GM12878 (cell line): Measurements from ENCODE around the gene CD55. TPM values are rescaled to one million over a fixed set of nuclear protein-coding genes. Genes with fewer than 3 reads are reported as not detected.
A peak's percentile ranks its signal among the peaks of the same experiment; 100 is the strongest.

Experiments
- ATAC-seq: fragments of 200-7000 bp; cut with Tn5 transposase; 3 replicates; pipeline ENCODE4 v1.9.1; 2020; ENCODE audit warnings: mild to moderate bottlenecking, moderate library complexity
- BruUV-seq: library from RNA; stranded (reverse); fragments of 400-500 nt; replicated peaks from 2 replicates; lab custom pipeline; 2021; lab: Mats Ljungman, UMichigan
- CTCF ChIA-PET: fragments of 300-600 bp; sonication (Branson Sonifier 250); formaldehyde crosslinking; extraction: SDS; loops from one replicate; lab custom pipeline; 2021; ENCODE audit warnings: inconsistent platforms; lab: Yijun Ruan, JAX
- POLR2A ChIA-PET: fragments of 350-600 bp; formaldehyde crosslinking; extraction: SDS; loops from one replicate; lab custom pipeline; 2021; ENCODE audit warnings: inconsistent platforms; lab: Charles Lee
- RAD21 ChIA-PET: fragments of 300-600 bp; sonication (Branson Sonifier 250); formaldehyde crosslinking; loops from one replicate; lab custom pipeline; 2023; ENCODE audit warnings: antibody characterized with exemption; ENCODE audit not compliant: unreplicated experiment; lab: Charles Lee
- SMC1A ChIA-PET: fragments of 300-600 bp; sonication (Branson Sonifier 250); formaldehyde crosslinking; loops from one replicate; lab custom pipeline; 2023; ENCODE audit not compliant: unreplicated experiment, uncharacterized antibody; lab: Charles Lee
- DNase-seq: peaks from one replicate; pipeline ENCODE4 v3.0.0-alpha.2; 2011; ENCODE audit warnings: low read depth, low spot score
- FAIRE-seq: peaks from 3 replicates; lab custom pipeline; 2011; peaks lifted over from hg19 to GRCh38; lab: Jason Lieb, UNC
- H2AFZ ChIP-seq: 2 replicates; pipeline ENCODE4 v1.6.0; 2011; ENCODE audit warnings: low read depth, low read length, control low read depth; ENCODE audit not compliant: control insufficient read depth
- H3K27ac ChIP-seq: 2 replicates; pipeline ENCODE4 v1.5.1; 2011; ENCODE audit warnings: control low read depth; ENCODE audit not compliant: control insufficient read depth, insufficient read depth
- H3K27me3 ChIP-seq, 2 experiments: replicated peaks in 1 of 2; 2 replicates each; pipeline versions ENCODE4 v1.6.0 to v1.6.1; 2011; ENCODE audit warnings: low read length in 1 of 2; ENCODE audit not compliant: control insufficient read depth in 2 of 2, insufficient read depth in 2 of 2
- H3K36me3 ChIP-seq, 2 experiments: 2 replicates each; pipeline ENCODE4 v1.5.1; 2011; ENCODE audit warnings: low read length in 1 of 2; ENCODE audit not compliant: control insufficient read depth in 2 of 2, insufficient read depth in 2 of 2
- H3K4me1 ChIP-seq: 2 replicates; pipeline ENCODE4 v1.6.1; 2011; ENCODE audit warnings: mild to moderate bottlenecking, low read length, moderate library complexity, mixed read lengths; ENCODE audit not compliant: control insufficient read depth, insufficient read depth
- H3K4me2 ChIP-seq: 2 replicates; pipeline ENCODE4 v1.6.0; 2011; ENCODE audit warnings: control low read depth; ENCODE audit not compliant: control insufficient read depth, insufficient read depth
- H3K4me3 ChIP-seq: fragments of 200-600 bp; sonication (generic); 2 replicates; pipeline ENCODE4 v1.5.1; 2016
- H3K79me2 ChIP-seq: 2 replicates; pipeline ENCODE4 v1.6.0; 2011; ENCODE audit warnings: low read length; ENCODE audit not compliant: control insufficient read depth, insufficient read depth
- H3K9ac ChIP-seq: 2 replicates; pipeline ENCODE4 v1.8.0; 2011; ENCODE audit warnings: low read length, control low read depth, mixed read lengths; ENCODE audit not compliant: control insufficient read depth, insufficient read depth
- H3K9me3 ChIP-seq: replicated peaks from 3 replicates; pipeline ENCODE4 v1.5.1; 2011; ENCODE audit warnings: mild to moderate bottlenecking, low read length; ENCODE audit not compliant: control insufficient read depth, insufficient read depth
- H4K20me1 ChIP-seq: 2 replicates; pipeline ENCODE4 v1.6.0; 2011; ENCODE audit not compliant: control insufficient read depth, insufficient read depth
- BACH1 ChIP-seq: fragments of 450-650 bp; IDR thresholded peaks from 2 replicates; pipeline ENCODE4 v1.6.1; 2017; ENCODE audit warnings: mild to moderate bottlenecking, borderline replicate concordance
- CBFB ChIP-seq: IDR thresholded peaks from 2 replicates; pipeline ENCODE4 v1.6.1; 2016; ENCODE audit warnings: antibody characterized with exemption, low read depth
- CREB1 ChIP-seq: IDR thresholded peaks from 2 replicates; pipeline ENCODE4 v1.6.1; 2012; ENCODE audit warnings: low read depth, mild to moderate bottlenecking, inconsistent platforms
- EGR1 ChIP-seq, 2 experiments: IDR thresholded peaks; 1 replicate in 1 of 2; 2 replicates in 1 of 2; pipeline ENCODE4 v1.6.1; 2011 to 2012; ENCODE audit warnings: low read depth in 2 of 2, low read length in 2 of 2, borderline replicate concordance in 1 of 2, mild to moderate bottlenecking in 1 of 2, moderate library complexity in 1 of 2
- EP300 ChIP-seq, 2 experiments: fragments of 150-350 bp in 1 of 2; IDR thresholded peaks; 2 replicates each; pipeline ENCODE4 v1.6.1; 2011 to 2012; ENCODE audit warnings: low read depth in 2 of 2, low read length in 2 of 2, borderline replicate concordance in 1 of 2, improper control_type of control experiment in 1 of 2, inconsistent platforms in 1 of 2; ENCODE audit not compliant: control insufficient read depth in 1 of 2
- GATAD2B ChIP-seq: fragments of 450-650 bp; conservative IDR thresholded peaks from 2 replicates; pipeline ENCODE4 v1.6.1; 2017; ENCODE audit warnings: low read depth, mild to moderate bottlenecking, moderate library complexity
- HDAC6 ChIP-seq: fragments of 200-600 bp; sonication (generic); IDR thresholded peaks from one replicate; pipeline ENCODE4 v1.8.0; 2017; ENCODE audit warnings: antibody characterized with exemption; ENCODE audit not compliant: unreplicated experiment
- MEF2B ChIP-seq: fragments of 450-650 bp; IDR thresholded peaks from 2 replicates; pipeline ENCODE4 v1.6.1; 2018; ENCODE audit warnings: mild to moderate bottlenecking, moderate library complexity; ENCODE audit not compliant: partially characterized antibody, poor library complexity, severe bottlenecking
- NBN ChIP-seq: fragments of 450-650 bp; IDR thresholded peaks from 2 replicates; pipeline ENCODE4 v1.6.1; 2016
- NFIC ChIP-seq: IDR thresholded peaks from 2 replicates; pipeline ENCODE4 v1.6.1; 2012; ENCODE audit warnings: low read depth, mild to moderate bottlenecking, inconsistent platforms, low read length, moderate library complexity
- NR2F1 ChIP-seq: fragments of 450-650 bp; conservative IDR thresholded peaks from 2 replicates; pipeline ENCODE4 v1.6.1; 2017; ENCODE audit warnings: mild to moderate bottlenecking
- POLR2A ChIP-seq: IDR thresholded peaks from 2 replicates; pipeline ENCODE4 v1.6.1; 2011; ENCODE audit warnings: low read depth, mild to moderate bottlenecking, low read length
- RAD51 ChIP-seq: fragments of 450-650 bp; IDR thresholded peaks from 2 replicates; pipeline ENCODE4 v1.6.1; 2016; ENCODE audit warnings: moderate library complexity, mild to moderate bottlenecking, inconsistent platforms
- RFX5 ChIP-seq: IDR thresholded peaks from 2 replicates; pipeline ENCODE4 v1.6.1; 2011; ENCODE audit warnings: low read depth, low read length, improper control_type of control experiment
- RUNX3 ChIP-seq: IDR thresholded peaks from 2 replicates; pipeline ENCODE4 v1.6.1; 2012; ENCODE audit warnings: low read length, inconsistent platforms
- SMC3 ChIP-seq: IDR thresholded peaks from 2 replicates; pipeline ENCODE4 v1.6.1; 2011; ENCODE audit warnings: low read length, improper control_type of control experiment, borderline replicate concordance
- TBL1XR1 ChIP-seq: IDR thresholded peaks from 2 replicates; pipeline ENCODE4 v1.6.1; 2012; ENCODE audit warnings: low read depth, low read length, improper control_type of control experiment
- TCF7 ChIP-seq: IDR thresholded peaks from 2 replicates; pipeline ENCODE4 v1.6.1; 2014; ENCODE audit warnings: antibody characterized with exemption, borderline replicate concordance
- ZBTB11 ChIP-seq: fragments of 450-650 bp; formaldehyde crosslinking; IDR thresholded peaks from 2 replicates; pipeline ENCODE4 v1.5.0; 2022; ENCODE audit warnings: mild to moderate bottlenecking, missing genetic modification characterization
- WGBS: methylation state at CpG from one replicate; pipeline ENCODE4 v1.1.6; 2016; ENCODE audit warnings: low lambda C conversion rate; ENCODE audit not compliant: insufficient replicate concordance, insufficient coverage; ENCODE audit errors: missing lambda C conversion rate; 5-methylcytosine and 5-hydroxymethylcytosine counted together
- in situ Hi-C: fragments of 300-500 bp; cut with MboI; formaldehyde crosslinking; loops from 9 replicates; pipeline ENCODE4 v1.14.3; 2018; ENCODE audit warnings: mixed read lengths
- intact Hi-C: fragments of 100-400 bp; cut with micrococcal nuclease; formaldehyde crosslinking; loops from one replicate; pipeline ENCODE4 v1.14.2; 2022; ENCODE audit not compliant: unreplicated experiment
- polyA plus RNA-seq, 11 experiments: library from polyadenylated mRNA; depleted of rRNA in 4 of 11; unstranded in 6 of 11; stranded (reverse) in 5 of 11; fragments of >200 nt; fragmentation: Nextera tagmentation in 4 of 11; fragmentation: Illumina TruSeq in 1 of 11; extraction: Ambion mirVana in 4 of 11; extraction: Trizol in 1 of 11; gene quantifications; 1 replicate in 1 of 11; 2 replicates in 10 of 11; pipeline versions ENCODE4 v1.2.1 to v1.2.3, GENCODE V29; 2011 to 2016; ENCODE audit warnings: inconsistent platforms in 2 of 11, missing spikeins in 2 of 11, low read depth in 1 of 11
- total RNA-seq, 4 experiments: library from RNA; depleted of rRNA in 3 of 4; stranded (reverse); fragments of >200 nt in 3 of 4; fragmentation: Illumina TruSeq in 1 of 4; extraction: Trizol in 1 of 4; gene quantifications; 2 replicates each; pipeline versions ENCODE4 v1.2.1 to v1.2.3, GENCODE V29; 2013 to 2021

The CD55 gene
- total and polyA plus RNA-seq, 10 of the 15 experiments (the other 5 are each of a cell fraction or from before 2014, with no cell fraction given): 5.2 to 46.5 (median 15.1) TPM

- 14% methylated on average over 3 of the region's 3 CpGs for WGBS
- Histone ChIP-seq H3K4me3 (peak overlapping the region; percentile 1; the same call in 1 of the 2 replicates), H3K27ac (peak overlapping the region; percentile 81), H3K4me2 (peak overlapping the region; percentile 83), H3K9ac (peak overlapping the region; percentile 16; the same call in 1 of the 2 replicates), H2AFZ (no peak overlapping the region), H3K27me3 (no peaks in the 10 kb centered on the region), H4K20me1 (no peaks in the 10 kb centered on the region), H3K4me1 (peaks cover 47% of the 10 kb centered on the region), H3K36me3 (peaks cover 1 to 4% of the 10 kb centered on the region in 2 experiments; a peak in 1 of 4 replicates), H3K9me3 (peaks cover 19% of the 10 kb centered on the region), H3K79me2 (no peaks in the 10 kb centered on the region)
- ATAC-seq: peak; percentile 78
- CTCF ChIA-PET: interaction anchor here (0.6 to 5.0 kb wide), 8 partner anchors 11 to 188 kb away, joined by 3 to 43 read pairs (median 4); partner anchors contain the start of gene CD55
- peak; percentile 91 for DNase-seq
- SMC1A ChIA-PET: interaction anchor here (1.0 to 7.0 kb wide), 10 partner anchors 9 to 94 kb away, joined by 3 to 144 read pairs (median 10); partner anchors contain the start of gene CD55
- in situ Hi-C loops: loop anchor here (10.0 kb wide), 1 partner anchor 412 kb away; the partner anchor contains the start of gene FCMR
- intact Hi-C loops: loop anchor here (1.0 kb wide), 2 partner anchors 16 to 75 kb away; partner anchors contain the start of gene CD55
- RAD21 ChIA-PET: interaction anchor here (0.5 to 3.0 kb wide), 10 partner anchors 11 to 791 kb away, joined by 3 to 62 read pairs (median 4); partner anchors contain the start of gene CD55
- peak; percentile 69 for FAIRE-seq
- POLR2A ChIA-PET: interaction anchor here (0.6 to 6.9 kb wide), 5 partner anchors 15 to 149 kb away, joined by 3 to 74 read pairs (median 3); partner anchors contain the start of gene CD55
- no TSS peak for BruUV-seq
- TF ChIP-seq RFX5 (no peak), BACH1 (peak; percentile 71; the same call in 1 of the 2 replicates), ZBTB11 (no peak), EGR1 (IDR thresholded peaks at IDR 0.05; ENCODE audit: borderline replicate concordance in 1 of 2, low read depth in 2 of 2, low read length in 2 of 2) (no peak), RUNX3 (peak; percentile 87), GATAD2B (peak; percentile 85; the same call in 1 of the 2 replicates), RAD51 (peak; percentile 30; the same call in 1 of the 2 replicates), EP300 (IDR thresholded peaks at IDR 0.05; ENCODE audit: borderline replicate concordance in 1 of 2, control insufficient read depth in 1 of 2, low read depth in 2 of 2, low read length in 2 of 2) (peak; percentile 72 to 89; a peak in 3 of 4 replicates), CREB1 (0 out of 2 replicates have a peak, but pooled peaks have one; percentile 17), NBN (peak; percentile 70; the same call in 1 of the 2 replicates), POLR2A (no peak), TCF7 (0 out of 2 replicates have a peak, but pooled peaks have one; percentile 19), NR2F1 (peak; percentile 89), TBL1XR1 (no peak), HDAC6 (peak; percentile 36), SMC3 (peak; percentile 14; the same call in 1 of the 2 replicates), CBFB (no peak; the same call in 1 of the 2 replicates), NFIC (peak; percentile 41), MEF2B (peak; percentile 99)
Observed at GRCh38 chr1:207336559-207337467, 15.3 kb downstream of the CD55 start.
